ENCODE data around the gene CYB5RL.

The CYB5RL gene

DNA sequence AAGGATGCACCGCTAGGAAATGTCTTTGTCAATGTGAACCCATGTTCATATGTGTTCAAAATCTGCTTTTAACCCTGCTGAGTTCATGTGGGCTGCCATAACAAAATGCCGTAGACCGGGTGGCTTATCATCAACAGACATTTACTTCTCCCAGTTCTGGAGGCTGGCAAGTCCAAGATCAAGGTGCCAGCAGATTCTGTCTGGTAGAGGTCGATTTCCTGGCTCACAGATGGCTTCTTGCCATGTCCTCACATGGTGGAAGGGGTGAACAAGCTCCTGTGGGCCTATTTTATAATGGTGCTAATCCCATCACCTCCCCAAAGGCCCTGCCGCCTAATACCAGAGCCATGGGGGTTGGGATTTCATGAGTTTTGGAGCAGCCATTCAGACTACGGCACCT lies 42.4 kb downstream of the CYB5RL start:
- Histone ChIP-seq H3K36me3 (no peaks in the 10 kb centered on the region), H3K27me3 (no peaks in the 10 kb centered on the region), H3K9me3 (no peaks in the 10 kb centered on the region), H3K4me1 (ENCODE audit: control insufficient read depth in 1 of 2, insufficient read depth in 1 of 2, low read depth in 1 of 2, low read length in 1 of 2) (peaks cover 0 to 7% of the 10 kb centered on the region in 2 experiments), H3K27ac (no peak overlapping the region), H3K4me3 (ENCODE audit: low read depth in 1 of 2, low read length in 1 of 2) (no peak overlapping the region)
- TF ChIP-seq, protein P1, sequence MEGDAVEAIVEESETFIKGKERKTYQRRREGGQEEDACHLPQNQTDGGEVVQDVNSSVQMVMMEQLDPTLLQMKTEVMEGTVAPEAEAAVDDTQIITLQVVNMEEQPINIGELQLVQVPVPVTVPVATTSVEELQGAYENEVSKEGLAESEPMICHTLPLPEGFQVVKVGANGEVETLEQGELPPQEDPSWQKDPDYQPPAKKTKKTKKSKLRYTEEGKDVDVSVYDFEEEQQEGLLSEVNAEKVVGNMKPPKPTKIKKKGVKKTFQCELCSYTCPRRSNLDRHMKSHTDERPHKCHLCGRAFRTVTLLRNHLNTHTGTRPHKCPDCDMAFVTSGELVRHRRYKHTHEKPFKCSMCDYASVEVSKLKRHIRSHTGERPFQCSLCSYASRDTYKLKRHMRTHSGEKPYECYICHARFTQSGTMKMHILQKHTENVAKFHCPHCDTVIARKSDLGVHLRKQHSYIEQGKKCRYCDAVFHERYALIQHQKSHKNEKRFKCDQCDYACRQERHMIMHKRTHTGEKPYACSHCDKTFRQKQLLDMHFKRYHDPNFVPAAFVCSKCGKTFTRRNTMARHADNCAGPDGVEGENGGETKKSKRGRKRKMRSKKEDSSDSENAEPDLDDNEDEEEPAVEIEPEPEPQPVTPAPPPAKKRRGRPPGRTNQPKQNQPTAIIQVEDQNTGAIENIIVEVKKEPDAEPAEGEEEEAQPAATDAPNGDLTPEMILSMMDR (IDR thresholded peaks at IDR 0.05), result no peak

DNA sequence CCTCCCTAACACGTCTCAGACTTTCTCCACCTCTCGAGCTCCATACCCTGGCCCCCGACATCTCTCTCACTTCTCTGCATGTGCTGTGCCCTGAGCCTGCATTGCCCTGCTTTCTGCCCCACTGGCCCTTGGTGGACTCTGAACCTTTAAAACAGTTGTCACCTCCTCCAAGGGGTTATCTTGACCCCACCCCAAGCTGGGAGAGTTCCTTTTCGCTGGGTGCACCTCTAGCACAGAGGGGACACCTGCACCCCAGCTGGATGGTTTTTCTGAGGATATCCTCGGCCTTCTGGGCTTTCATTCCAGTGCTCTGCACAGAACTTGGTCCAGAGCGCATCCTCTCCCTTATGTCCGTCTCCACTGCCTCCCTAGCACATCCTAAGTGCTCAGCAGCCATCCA lies 42.8 kb downstream of the CYB5RL start:
- Histone ChIP-seq H3K36me3 (no peaks in the 10 kb centered on the region), H3K4me3 (ENCODE audit: low read depth in 1 of 2, low read length in 1 of 2) (no peak overlapping the region), H3K4me1 (ENCODE audit: control insufficient read depth in 1 of 2, insufficient read depth in 1 of 2, low read depth in 1 of 2, low read length in 1 of 2) (peaks cover 0 to 7% of the 10 kb centered on the region in 2 experiments), H3K9me3 (no peaks in the 10 kb centered on the region), H3K27ac (no peak overlapping the region), H3K27me3 (no peaks in the 10 kb centered on the region)
- TF ChIP-seq, protein P1 (IDR thresholded peaks at IDR 0.05), result no peak

DNA sequence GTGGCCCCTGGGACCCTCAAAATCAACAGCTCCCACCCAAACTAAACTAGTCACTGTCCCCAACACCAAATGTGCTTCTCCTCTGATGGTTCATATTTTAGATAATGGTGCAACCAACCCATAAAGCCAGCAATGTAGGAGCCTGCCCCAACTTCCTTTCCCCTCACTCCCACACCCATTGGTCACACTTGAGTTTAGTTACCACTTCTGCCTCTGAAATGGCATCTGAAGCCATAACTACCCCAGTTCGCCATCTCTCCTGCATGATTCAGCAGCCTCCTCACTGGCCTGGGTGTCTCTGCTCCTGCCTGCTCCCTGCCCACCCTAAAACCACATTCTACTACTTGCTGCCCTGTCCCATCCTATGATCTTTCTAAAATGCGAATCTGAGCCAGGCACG lies 43.6 kb downstream of the CYB5RL start:
- no peaks in the 10 kb centered on the region for H3K36me3 ChIP-seq
- no peak overlapping the region for H3K27ac ChIP-seq
- H3K27me3 ChIP-seq, result no peaks in the 10 kb centered on the region
- TF ChIP-seq, protein P1 (IDR thresholded peaks at IDR 0.05), result no peak
- H3K4me1 ChIP-seq (ENCODE audit: control insufficient read depth in 1 of 2, insufficient read depth in 1 of 2, low read depth in 1 of 2, low read length in 1 of 2), result peaks cover 0 to 7% of the 10 kb centered on the region in 2 experiments
- H3K4me3 ChIP-seq (ENCODE audit: low read depth in 1 of 2, low read length in 1 of 2), result no peak overlapping the region
- no peaks in the 10 kb centered on the region for H3K9me3 ChIP-seq

DNA sequence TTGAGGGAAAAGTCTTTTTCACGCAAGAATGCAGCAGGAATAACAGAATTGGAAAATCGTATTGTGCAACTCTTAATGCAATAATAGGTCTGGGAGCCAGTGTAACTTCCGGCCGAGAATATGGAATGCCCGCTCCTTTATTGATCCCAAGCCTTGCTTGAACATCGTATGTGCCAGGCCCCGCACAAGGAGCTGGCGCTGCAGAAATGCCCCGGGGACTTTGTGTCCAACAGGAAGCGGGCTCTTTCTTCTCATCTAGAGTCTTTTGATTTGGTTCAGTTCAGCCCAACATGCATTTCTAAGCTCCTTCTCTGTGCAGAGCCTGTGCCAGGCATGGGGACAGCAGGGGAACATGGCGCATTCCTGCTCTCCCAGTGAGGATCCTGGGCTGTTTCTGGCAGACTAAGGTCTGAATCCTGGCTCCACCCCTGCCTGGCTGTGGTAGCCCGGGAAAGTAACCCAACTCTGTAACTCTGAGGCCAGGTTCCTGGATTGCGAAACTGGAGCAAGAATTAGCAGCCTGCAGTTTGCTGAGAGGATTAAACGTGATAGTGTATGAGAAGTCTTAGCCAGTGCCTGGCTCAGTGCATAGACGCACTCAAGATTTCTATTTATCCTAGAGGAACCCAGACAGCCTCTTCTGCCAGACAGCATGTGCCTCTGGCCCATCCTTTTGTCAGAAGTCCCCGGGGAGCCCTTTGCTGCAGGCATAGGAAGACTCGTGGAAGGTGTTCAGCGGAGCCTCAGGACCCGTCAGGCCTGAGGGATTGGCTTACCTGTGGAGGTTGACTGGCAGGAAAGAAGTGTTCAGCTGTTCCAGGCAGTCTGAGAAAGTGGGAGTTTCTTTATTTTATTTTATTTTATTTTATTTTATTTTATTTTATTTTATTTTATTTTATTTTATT lies 46.0 kb downstream of the CYB5RL start:
- Histone ChIP-seq H3K4me1 (ENCODE audit: control insufficient read depth in 1 of 2, insufficient read depth in 1 of 2, low read depth in 1 of 2, low read length in 1 of 2) (peaks cover 0 to 7% of the 10 kb centered on the region in 2 experiments), H3K27ac (no peak overlapping the region), H3K36me3 (no peaks in the 10 kb centered on the region), H3K27me3 (no peaks in the 10 kb centered on the region), H3K9me3 (no peaks in the 10 kb centered on the region), H3K4me3 (ENCODE audit: low read depth in 1 of 2, low read length in 1 of 2) (no peak overlapping the region)
- TF ChIP-seq, protein P1 (IDR thresholded peaks at IDR 0.05), result no peak

DNA sequence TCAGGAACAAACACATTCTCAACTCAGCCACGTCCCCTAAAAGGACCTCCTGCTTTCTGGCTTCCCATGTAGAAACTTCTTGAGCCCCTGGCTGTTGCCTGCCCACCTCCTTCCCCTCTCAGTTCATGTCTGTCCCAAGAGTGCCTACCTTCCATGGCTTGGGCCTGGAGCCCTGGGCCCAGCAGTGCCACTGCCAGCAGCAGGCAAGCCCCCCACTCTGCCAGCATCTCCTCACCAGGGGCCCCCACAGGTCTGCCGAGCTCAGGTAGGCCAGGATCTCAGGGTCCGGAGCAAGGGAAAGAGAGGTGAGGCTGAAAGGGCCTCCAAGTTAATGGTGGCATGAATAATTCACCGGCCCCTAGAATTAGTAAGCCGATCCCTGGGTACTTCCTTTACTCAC lies 47.1 kb downstream of the CYB5RL start, which contains the start of gene CDCP2:
Gene CDCP2, minus strand, starts transcription at position 305 of the 400 bp plus-strand sequence. Its CDS starts 78 bp downstream, at position 227.
- Histone ChIP-seq H3K9me3 (no peaks in the 10 kb centered on the region), H3K27ac (no peak within 1 kb of the TSS), H3K4me1 (ENCODE audit: control insufficient read depth in 1 of 2, insufficient read depth in 1 of 2, low read depth in 1 of 2, low read length in 1 of 2) (peaks cover 0 to 7% of the 10 kb centered on the region in 2 experiments), H3K4me3 (ENCODE audit: low read depth in 1 of 2, low read length in 1 of 2) (no peak within 1 kb of the TSS), H3K36me3 (no peaks in the 10 kb centered on the region), H3K27me3 (no peaks in the 10 kb centered on the region)
- TF ChIP-seq, protein P1 (IDR thresholded peaks at IDR 0.05), result no peak
